ENCODE measurements around the gene ACAN.

ACAN gene

GRCh38 chr15:88802250-88802990, 816 bp upstream of the ACAN start:
- DNase-seq: no peak

DNA sequence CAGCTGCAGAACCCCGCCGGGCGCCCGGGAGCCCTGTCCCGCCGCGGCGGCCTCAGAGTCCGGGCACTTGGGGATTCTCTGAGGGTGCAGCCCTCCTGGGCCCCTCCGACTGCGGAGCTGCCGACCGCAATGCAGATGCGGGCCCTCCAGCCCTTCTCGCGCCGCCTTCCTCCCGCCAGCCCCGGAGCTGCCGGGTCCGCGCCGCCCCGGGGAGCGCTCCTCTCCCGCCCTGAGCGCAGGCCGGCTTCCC, 320 bp upstream of the ACAN start:
- DNase-seq: no peak

DNA sequence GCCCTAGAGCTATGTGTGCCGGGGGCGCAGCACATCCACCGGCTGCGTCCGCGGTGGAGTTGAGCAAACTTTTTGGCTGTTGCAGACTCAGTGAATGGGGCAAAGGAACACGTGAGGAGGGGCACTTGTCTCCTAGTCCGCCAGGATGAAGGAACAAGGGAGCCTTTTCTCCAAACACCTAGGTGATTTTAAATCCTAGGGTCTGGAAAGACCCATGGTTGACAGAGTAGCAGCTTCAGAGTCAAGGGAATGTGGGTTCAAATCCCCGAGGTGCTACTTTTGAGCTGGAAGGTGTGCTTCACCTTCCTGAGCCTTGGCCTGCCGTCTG, 648 bp downstream of the ACAN start:
- DNase-seq: no peak

DNA sequence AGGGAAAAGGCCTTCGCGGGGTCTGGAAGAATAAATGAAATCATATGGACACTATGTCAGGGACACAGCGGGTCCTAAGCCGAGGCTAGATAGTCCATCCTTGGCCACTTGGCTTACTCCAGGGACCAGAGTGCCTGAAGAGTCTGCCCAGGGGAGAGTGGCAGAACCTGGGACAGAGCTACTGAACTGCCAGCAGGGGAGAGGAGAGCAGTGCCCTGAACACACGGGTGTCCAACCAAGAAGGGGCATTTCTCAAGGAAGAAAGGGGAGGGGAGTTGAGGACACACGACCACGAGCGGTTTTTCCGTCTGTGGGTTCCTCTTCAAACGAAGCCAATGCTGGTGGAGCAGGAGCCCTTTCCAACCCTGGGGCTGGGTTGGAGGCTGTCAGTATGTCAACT, 1.0 kb downstream of the ACAN start:
- no peak for DNase-seq

DNA sequence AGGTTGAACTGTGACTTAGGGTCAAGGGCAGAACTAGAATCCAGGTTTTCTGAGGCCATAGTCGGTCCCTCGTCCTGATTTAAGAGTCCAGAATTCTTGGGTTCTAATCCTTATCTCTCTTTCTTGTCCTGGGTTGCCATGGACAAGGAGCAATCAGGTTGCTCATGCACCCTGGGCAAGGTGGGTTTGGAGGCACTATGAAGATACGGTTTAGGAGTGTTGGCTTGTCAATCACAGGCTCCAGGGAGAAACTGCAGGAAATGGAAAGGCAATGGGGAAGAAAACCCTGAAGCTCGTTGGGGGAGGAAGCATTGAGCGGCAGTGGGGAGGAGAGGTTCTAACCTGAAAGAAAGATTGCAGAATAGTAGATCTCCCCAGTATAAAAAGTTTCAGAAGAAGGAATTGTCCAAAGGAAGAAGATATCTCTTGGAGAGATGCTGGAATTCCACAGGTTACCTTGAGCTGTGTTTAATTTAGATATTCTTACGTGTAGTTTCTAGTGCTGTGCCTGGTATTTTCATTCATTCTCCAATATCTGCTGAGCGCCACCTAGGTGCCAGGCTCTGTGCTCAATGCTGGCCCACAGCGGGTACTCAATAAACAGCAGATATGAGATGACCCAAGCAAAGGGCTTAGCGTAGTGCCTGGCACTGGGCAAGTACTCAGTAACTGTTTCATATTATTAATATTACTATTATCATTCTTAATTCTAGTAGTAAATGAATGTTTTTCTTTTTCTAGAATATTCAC, 2.0 kb downstream of the ACAN start:
- no peak for DNase-seq

- no peak for DNase-seq
Observed at GRCh38 chr15:88810446-88810845, 7.2 kb downstream of the ACAN start.

DNA sequence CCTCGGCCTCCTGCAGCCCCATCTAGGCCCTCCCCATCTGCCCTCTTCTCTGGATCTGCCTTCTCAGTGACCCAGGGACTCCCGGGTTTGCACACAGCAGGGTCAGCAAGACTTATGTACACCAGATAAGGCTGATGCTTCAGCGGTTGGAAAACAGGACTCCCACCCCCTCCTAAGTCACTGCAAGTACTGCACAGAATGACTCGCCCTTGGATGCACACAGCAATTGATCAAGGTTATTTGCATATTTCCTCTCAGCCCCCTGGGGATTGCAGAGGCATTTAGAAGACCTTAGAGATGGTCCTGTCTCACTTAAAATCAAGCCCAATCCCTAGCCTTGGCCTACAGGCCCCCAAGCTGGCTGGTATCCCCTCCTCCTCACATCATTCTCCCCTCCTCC, 8.9 kb downstream of the ACAN start:
- no peak for DNase-seq

DNA sequence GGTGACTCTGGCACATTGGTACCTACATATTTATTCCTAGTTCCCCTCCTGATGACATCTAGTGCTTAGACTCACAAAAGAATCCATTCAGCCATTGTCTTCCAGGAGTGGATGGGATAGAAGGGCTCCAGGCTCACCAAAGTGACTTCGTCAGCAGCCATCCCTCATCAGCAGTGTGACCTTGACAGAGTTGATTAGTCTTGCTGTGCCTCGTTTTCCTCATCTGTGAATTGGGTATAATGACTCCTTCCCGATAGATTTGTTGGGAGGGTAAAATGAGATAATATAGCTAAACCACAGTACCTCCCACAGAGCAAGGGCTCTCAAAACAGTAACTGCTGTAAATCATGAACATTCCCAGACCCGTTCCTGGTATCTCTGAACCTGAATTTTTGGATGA, 10.7 kb downstream of the ACAN start:
- DNase-seq: no peak

GRCh38 chr15:88814393-88814792, 11.2 kb downstream of the ACAN start:
- DNase-seq: no peak

DNA sequence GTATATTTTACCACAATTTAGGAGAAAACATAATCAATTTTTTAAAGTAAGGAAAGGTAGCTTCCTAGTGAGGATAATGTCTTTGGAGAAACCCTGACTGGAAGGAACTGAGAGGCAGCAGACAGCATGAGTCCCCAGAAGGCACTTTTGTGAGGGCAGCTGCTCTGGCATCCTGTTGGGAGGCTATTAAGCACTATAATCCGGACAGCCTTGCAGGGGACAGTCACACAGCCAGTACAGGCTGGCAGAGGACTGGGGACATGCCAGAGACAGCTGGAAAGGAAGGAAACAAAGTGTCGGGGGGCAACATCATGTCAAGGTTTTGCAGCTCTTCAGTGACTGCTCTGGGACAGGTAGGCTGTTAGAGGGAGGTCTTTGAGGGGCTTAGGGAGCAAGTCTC, 15.7 kb downstream of the ACAN start:
- DNase-seq: no peak

- no peak for DNase-seq
Observed at GRCh38 chr15:88821993-88822392, 18.8 kb downstream of the ACAN start.

DNA sequence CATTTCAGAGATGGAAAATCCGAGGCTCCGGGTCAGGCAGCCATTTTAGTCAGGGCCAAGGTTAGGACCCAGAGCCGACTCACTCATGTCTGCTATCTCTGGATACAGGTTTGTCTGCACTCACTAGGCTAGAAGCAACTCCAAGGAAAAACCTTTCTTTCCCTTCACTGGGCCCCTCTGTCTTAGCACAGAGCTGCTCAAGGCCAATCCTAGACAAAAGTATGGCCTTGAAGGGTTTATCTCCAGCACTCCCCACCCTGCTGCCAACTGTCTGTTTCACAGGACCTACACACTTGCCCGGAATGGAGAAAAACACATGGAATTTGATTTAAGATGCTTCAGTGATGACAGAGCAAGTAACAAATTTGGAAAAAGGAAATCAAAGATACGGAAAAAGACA, 25.6 kb downstream of the ACAN start:
- DNase-seq: no peak

GRCh38 chr15:88830016-88830415, 26.8 kb downstream of the ACAN start:
- DNase-seq: no peak

- DNase-seq: no peak
Observed at GRCh38 chr15:88832820-88833730, 29.8 kb downstream of the ACAN start.

GRCh38 chr15:88833731-88834100, 30.5 kb downstream of the ACAN start:
- no peak for DNase-seq

DNA sequence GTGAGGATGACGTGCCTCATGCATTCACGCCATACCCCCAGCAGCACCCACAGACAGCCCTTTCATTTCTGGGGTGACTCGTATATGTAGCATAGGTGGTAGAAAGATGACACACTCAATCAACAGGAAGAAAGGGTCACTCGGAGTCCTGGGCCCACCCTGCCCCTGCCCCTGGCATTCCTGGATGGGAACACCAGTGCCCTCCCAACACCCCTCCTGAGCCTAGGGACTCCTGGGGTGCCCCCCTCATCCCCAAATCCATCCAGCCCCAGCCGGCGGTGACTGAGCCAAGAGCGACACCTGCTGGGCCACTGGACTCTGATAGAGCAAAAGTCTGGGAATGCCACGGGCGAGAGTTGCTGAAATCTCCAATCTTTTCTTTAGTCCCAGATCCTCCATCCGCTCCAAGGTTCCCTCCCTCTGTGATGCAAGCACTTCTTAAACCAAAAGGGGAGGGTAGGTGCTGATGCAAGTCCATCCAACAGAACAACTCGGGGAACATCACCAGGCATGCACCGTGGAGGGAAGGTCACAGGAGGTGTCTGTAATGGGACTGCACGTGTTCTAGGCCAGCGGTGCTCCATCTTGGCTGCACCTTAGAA, 31.1 kb downstream of the ACAN start:
- DNase-seq: peak; percentile 39

GRCh38 chr15:88835119-88835518, 31.9 kb downstream of the ACAN start:
- DNase-seq: no peak

DNA sequence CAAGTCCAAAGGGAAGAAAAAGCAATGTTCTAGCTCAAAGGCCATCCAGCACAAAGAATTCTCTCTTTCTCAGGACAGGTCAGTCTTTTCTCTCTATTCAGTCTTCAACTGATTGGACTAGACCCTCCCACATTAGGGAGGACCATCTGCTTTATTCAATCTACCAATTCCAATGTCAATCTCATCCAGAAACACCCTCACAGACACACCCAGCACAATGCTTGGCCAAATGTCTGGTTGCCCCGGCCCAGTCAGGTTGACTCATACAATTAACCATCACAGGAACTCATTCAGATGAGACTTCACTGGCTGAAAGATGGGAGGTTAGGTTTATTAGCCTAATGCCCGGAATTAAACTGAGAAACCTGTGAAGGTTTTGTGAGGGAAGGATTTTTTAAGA, 32.4 kb downstream of the ACAN start:
- DNase-seq: no peak

- DNase-seq: no peak
Observed at GRCh38 chr15:88838667-88839066, 35.4 kb downstream of the ACAN start.

DNA sequence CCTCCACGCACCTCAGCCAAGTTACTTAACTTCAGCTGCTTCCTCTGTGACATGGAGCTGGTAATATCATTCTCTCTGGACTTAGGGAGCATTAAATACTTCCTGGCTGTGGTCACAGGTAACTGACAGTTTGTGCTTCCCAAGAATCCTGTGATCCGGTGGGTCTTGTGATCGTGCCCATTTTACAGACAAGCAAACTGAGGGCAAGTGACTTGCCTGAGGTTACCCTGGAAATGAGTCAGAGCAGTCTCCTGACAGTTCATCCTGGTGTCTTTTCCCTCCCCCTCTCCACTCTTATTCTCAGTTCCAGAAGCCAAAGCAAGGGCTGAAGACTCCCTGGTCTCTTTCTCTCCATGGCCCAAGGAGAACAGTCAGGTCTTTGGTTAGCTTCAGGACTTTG, 35.9 kb downstream of the ACAN start:
- DNase-seq: no peak

- DNase-seq: no peak
Observed at GRCh38 chr15:88839961-88840360, 36.7 kb downstream of the ACAN start.

- DNase-seq: no peak
Observed at GRCh38 chr15:88841236-88841635, 38.0 kb downstream of the ACAN start.

GRCh38 chr15:88842156-88842555, 38.9 kb downstream of the ACAN start:
- no peak for DNase-seq

DNA sequence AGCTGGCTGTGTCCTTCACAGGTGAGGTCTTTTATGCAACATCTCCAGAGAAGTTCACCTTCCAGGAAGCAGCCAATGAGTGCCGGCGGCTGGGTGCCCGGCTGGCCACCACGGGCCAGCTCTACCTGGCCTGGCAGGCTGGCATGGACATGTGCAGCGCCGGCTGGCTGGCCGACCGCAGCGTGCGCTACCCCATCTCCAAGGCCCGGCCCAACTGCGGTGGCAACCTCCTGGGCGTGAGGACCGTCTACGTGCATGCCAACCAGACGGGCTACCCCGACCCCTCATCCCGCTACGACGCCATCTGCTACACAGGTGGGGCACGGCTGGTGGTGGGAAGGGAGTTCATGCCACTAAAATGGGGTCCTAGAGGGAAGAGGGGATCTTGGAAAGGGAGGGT, 40.1 kb downstream of the ACAN start:
- no peak for DNase-seq
